ENCODE results near the gene ACADVL. TPM values are rescaled to one million over a fixed set of nuclear protein-coding genes. Genes with fewer than 3 reads are reported as not detected.

The ACADVL gene
- total RNA-seq, 4 donors from 2014 or later, result 250 to 662 (median 544) TPM

DNA sequence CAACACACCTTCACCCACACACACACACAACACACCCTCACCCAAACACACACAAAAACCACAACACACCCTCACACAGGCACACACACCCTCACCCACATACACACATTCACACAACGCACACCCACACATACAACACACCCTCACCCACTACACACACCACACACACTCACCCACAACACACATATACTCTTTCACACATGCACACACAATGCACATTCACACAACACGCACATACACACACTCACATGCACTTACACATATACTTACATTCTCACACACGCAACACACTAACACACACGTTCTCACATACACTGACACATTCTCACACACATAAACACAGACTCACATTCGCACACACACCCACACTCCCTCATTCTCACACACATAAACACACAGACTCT, 44.4 kb upstream of the ACADVL start:
- 75% methylated on average over 5 of the region's 5 CpGs for WGBS
- DNase-seq (ENCODE audit: extremely low spot score), result no peak
- intact Hi-C loops (cut with DNase I), result loop anchor here (5.0 kb wide), 1 partner anchor 38 kb away; no protein-coding TSS in a partner anchor

DNA sequence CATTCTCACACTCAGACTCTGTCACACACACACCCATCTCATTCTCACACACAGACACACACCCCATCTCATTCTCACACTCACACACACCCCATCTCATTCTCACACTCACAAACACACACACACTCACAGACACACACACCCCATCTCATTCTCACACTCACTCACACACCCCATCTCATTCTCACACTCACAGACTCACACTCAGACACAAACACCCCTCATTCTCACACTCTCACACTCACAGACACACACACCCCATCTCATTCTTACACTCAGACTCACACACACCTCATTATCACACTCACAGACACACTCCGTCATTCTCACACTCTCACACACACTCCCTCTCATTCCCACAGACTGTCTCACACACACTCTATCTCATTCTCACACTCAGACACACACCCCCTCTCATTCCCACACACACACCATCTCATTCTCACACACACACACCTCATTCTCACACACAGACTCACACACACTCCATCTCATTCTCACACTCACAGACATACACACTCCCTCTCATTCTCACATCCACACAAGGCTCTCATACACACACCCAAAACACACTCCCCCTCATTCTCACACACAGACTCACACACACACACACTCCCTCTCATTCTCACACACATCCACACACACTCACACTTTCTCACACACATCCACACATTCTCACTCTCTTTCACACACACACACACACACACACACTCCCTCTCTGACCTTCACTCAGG, 43.5 kb upstream of the ACADVL start:
- TF ChIP-seq EP300 (IDR thresholded peaks at IDR 0.05), result no peak
- TF ChIP-seq, protein P1, sequence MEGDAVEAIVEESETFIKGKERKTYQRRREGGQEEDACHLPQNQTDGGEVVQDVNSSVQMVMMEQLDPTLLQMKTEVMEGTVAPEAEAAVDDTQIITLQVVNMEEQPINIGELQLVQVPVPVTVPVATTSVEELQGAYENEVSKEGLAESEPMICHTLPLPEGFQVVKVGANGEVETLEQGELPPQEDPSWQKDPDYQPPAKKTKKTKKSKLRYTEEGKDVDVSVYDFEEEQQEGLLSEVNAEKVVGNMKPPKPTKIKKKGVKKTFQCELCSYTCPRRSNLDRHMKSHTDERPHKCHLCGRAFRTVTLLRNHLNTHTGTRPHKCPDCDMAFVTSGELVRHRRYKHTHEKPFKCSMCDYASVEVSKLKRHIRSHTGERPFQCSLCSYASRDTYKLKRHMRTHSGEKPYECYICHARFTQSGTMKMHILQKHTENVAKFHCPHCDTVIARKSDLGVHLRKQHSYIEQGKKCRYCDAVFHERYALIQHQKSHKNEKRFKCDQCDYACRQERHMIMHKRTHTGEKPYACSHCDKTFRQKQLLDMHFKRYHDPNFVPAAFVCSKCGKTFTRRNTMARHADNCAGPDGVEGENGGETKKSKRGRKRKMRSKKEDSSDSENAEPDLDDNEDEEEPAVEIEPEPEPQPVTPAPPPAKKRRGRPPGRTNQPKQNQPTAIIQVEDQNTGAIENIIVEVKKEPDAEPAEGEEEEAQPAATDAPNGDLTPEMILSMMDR (IDR thresholded peaks at IDR 0.05), result no peak
- no peak for TF ChIP-seq POLR2A (IDR thresholded peaks at IDR 0.05; ENCODE audit: low read depth)
- no peak for TF ChIP-seq POLR2AphosphoS5 (IDR thresholded peaks at IDR 0.05)
- H3K9me3 ChIP-seq, result no peaks in the 10 kb centered on the region
- intact Hi-C loops (cut with DNase I), result loop anchor here (2.0 to 5.0 kb wide), 2 partner anchors 39 to 127 kb away; no protein-coding TSS in a partner anchor
- H3K4me1 ChIP-seq, result peaks cover 12 to 25% (median 23%) of the 10 kb centered on the region in 4 donors
- H3K27me3 ChIP-seq, result peaks cover 0 to 66% (median 18%) of the 10 kb centered on the region in 4 donors
- no peak overlapping the region for H3K27ac ChIP-seq (replicated peaks in 1 of 4)
- DNase-seq (ENCODE audit: extremely low spot score), result no peak
- WGBS, result 84% methylated on average over 1 of the region's 1 CpG
- H3K4me3 ChIP-seq, result no peak overlapping the region
- no peaks in the 10 kb centered on the region for H3K36me3 ChIP-seq

More for the DNA sequence above, 44.4 kb upstream of the ACADVL start:
- Histone ChIP-seq H3K27me3 (peaks cover 0 to 66% (median 18%) of the 10 kb centered on the region in 4 donors), H3K27ac (replicated peaks in 1 of 4) (no peak overlapping the region), H3K4me3 (no peak overlapping the region), H3K36me3 (no peaks in the 10 kb centered on the region), H3K9me3 (peaks cover 0 to 5% (median under 1%) of the 10 kb centered on the region in 4 donors), H3K4me1 (peaks cover 12 to 25% (median 23%) of the 10 kb centered on the region in 4 donors)
- TF ChIP-seq EP300 (IDR thresholded peaks at IDR 0.05), result no peak
- TF ChIP-seq POLR2AphosphoS5 (IDR thresholded peaks at IDR 0.05), result no peak
- TF ChIP-seq POLR2A (IDR thresholded peaks at IDR 0.05; ENCODE audit: low read depth), result no peak
- TF ChIP-seq, protein P1 (IDR thresholded peaks at IDR 0.05), result no peak

DNA sequence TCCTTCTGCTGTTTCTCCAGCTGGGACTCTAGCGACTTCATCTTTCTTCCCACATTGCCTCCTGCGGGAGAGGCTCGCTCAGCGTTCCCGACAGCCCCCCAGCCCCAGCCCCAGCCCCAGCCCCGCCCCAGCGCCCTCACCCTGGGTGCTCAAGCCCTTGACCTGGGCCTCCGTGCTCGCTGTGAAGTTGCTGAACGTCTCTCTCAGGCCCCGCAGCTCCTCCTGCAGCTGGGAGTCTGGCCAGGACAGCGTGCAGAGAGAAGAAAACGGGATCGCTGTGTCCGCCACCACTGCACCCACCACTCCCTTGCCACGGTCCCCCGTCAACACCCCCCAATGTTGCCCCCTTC, 42.9 kb upstream of the ACADVL start:
- H3K27me3 ChIP-seq, result peaks cover 0 to 66% (median 18%) of the 10 kb centered on the region in 4 donors
- intact Hi-C loops (cut with DNase I), result loop anchor here (2.0 to 5.0 kb wide), 2 partner anchors 40 to 128 kb away; no protein-coding TSS in a partner anchor
- no peak for TF ChIP-seq POLR2AphosphoS5 (IDR thresholded peaks at IDR 0.05)
- no peak for TF ChIP-seq EP300 (IDR thresholded peaks at IDR 0.05)
- no peak for TF ChIP-seq POLR2A (IDR thresholded peaks at IDR 0.05; ENCODE audit: low read depth)
- TF ChIP-seq, protein P1 (IDR thresholded peaks at IDR 0.05), result no peak

DNA sequence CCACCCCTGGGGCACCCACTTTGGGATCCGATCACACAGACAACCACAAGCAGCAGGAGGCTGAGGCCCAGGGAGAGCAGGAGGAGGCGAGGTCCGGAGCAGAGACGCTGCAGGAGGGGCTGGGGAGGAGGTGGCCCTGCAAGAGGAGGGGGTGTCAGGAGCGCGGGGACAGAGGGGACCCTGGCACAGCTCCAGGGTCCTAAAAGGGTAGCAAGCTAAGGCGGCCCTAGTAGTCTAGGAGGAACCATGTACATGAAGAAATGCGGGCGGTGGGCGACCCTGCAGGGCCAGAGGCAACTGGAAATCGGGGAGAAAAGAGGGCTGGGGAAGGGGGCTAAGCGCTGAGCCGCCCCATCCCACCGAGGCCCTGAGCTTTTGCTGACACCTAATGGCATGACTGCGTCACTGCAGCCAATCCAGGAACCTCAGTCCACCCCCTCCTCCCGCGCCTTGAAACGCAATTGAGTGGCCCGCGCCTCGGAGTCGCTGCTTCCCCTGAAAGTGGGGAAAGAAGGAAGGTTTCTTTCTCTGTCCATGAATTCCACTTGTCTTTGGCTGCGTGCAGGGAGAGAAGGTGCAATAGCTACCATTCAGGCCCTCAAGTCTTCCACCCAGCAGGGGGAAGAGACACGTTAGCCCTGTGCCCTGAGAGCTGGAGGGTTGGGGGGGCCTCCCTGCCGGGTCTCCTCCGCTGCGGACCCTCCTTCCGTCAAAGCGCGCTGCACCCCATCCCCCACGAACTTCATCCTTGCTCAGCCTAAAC, 42.4 kb upstream of the ACADVL start:
- peak overlapping the region; percentile 35 to 55 (median 43) for H3K4me3 ChIP-seq
- H3K36me3 ChIP-seq, result no peaks in the 10 kb centered on the region
- H3K27ac ChIP-seq (replicated peaks in 1 of 4), result no peak overlapping the region
- no peak for DNase-seq (ENCODE audit: extremely low spot score)
- intact Hi-C loops (cut with DNase I), result loop anchor here (2.0 to 5.0 kb wide), 2 partner anchors 40 to 129 kb away; no protein-coding TSS in a partner anchor
- peaks cover 12 to 25% (median 23%) of the 10 kb centered on the region in 4 donors for H3K4me1 ChIP-seq
- H3K9me3 ChIP-seq, result no peaks in the 10 kb centered on the region
- WGBS, result 1% methylated on average over 28 of the region's 31 CpGs
- H3K27me3 ChIP-seq, result peaks cover 0 to 66% (median 18%) of the 10 kb centered on the region in 4 donors
- TF ChIP-seq, protein P1 (IDR thresholded peaks at IDR 0.05), result peak; percentile 76 to 95 (median 83)
- no peak for TF ChIP-seq POLR2AphosphoS5 (IDR thresholded peaks at IDR 0.05)

More for the DNA sequence above, 42.9 kb upstream of the ACADVL start:
- Histone ChIP-seq H3K27ac (replicated peaks in 1 of 4) (no peak overlapping the region), H3K9me3 (no peaks in the 10 kb centered on the region), H3K4me1 (peaks cover 12 to 25% (median 23%) of the 10 kb centered on the region in 4 donors), H3K4me3 (peak overlapping the region; percentile 35 to 55 (median 43)), H3K36me3 (no peaks in the 10 kb centered on the region)
- WGBS, result 10% methylated on average over 13 of the region's 17 CpGs
- DNase-seq (ENCODE audit: extremely low spot score), result no peak

All from esophagus muscularis mucosa (tissue), 4 donors.